GM23248 (cell line): Measurements from ENCODE around the gene ADGRL3.

Source experiments
- EZH2 ChIP-seq: fragments of 200-600 bp; sonication (generic); IDR thresholded peaks from 2 replicates; pipeline ENCODE4 v1.6.1; 2018; ENCODE audit warnings: antibody characterized with exemption, mild to moderate bottlenecking; ENCODE audit not compliant: insufficient read depth, poor library complexity, severe bottlenecking
- EZH2phosphoT487 ChIP-seq: fragments of 200-600 bp; sonication (generic); IDR thresholded peaks from 2 replicates; pipeline ENCODE4 v1.6.1; 2018; ENCODE audit warnings: antibody characterized with exemption, moderate library complexity, mild to moderate bottlenecking, low read depth; ENCODE audit not compliant: insufficient read depth

DNA sequence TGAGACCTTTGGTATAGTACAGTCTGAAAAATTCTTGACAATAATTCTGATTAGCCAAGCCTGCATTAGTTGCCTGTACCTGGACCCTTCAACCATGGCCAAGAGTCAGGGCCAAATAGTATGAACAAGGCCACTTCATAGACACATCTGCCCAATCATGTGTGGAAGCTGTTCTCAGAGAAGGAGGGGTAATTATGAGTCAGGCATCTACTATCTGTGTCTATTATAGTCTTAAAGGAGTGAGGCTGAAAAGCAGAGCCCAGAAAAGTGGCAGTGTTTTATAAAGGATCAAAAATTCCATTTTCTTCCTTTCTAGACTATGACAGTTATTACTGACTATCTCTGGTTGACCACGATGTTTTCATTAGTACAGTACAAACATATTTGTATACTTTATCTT lies 5.0 kb upstream of the ADGRL3 start:
- no peak for TF ChIP-seq EZH2
- no peak for TF ChIP-seq EZH2phosphoT487
